Measurements from ENCODE around the gene ITIH3.

DNA sequence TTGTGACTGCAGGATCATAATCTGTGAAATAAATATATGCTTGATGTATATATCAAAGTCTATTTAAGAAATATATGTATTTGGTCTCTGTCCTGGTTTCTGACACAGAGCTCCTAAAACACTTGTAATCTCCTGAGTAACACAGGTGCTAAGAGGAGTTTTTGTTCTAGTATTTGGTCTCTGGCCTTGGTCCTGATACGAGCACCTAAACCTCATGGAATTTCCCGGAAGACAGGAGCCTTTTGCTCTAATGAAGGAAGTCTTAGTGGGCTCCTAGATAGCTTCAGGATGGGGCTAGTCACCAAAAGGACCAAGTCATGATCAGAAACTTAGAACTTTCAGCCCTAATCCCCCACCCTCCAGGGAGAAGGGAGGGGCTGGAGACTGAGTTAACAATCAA lies 59.4 kb downstream of the ITIH3 start:
- TF ChIP-seq, protein P1, sequence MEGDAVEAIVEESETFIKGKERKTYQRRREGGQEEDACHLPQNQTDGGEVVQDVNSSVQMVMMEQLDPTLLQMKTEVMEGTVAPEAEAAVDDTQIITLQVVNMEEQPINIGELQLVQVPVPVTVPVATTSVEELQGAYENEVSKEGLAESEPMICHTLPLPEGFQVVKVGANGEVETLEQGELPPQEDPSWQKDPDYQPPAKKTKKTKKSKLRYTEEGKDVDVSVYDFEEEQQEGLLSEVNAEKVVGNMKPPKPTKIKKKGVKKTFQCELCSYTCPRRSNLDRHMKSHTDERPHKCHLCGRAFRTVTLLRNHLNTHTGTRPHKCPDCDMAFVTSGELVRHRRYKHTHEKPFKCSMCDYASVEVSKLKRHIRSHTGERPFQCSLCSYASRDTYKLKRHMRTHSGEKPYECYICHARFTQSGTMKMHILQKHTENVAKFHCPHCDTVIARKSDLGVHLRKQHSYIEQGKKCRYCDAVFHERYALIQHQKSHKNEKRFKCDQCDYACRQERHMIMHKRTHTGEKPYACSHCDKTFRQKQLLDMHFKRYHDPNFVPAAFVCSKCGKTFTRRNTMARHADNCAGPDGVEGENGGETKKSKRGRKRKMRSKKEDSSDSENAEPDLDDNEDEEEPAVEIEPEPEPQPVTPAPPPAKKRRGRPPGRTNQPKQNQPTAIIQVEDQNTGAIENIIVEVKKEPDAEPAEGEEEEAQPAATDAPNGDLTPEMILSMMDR (IDR thresholded peaks at IDR 0.05; ENCODE audit: low read depth, low read length, poor library complexity, severe bottlenecking), result no peak
- no peak for TF ChIP-seq EZH2phosphoT487 (IDR thresholded peaks at IDR 0.05; ENCODE audit: borderline replicate concordance, low read length)

Measured in DOHH2 (cell line).